Left lung (tissue), 14 donors: Measurements from ENCODE around the gene CCDC157. TPM values are rescaled to one million over a fixed set of nuclear protein-coding genes. Genes with fewer than 3 reads are reported as not detected.

ENCODE experiments used
- ATAC-seq: fragments of 200-7000 bp; cut with Tn5 transposase; one replicate; pipeline ENCODE4 v1.9.1; 2020; ENCODE audit warnings: moderate library complexity
- DNase-seq, 4 donors: peaks; one replicate each; pipeline ENCODE4 v3.0.0-alpha.2; 2013 to 2020
- H3K27ac ChIP-seq, 2 donors: fragments of 200-600 bp; sonication (generic) in 1 of 2; one replicate each; pipeline versions ENCODE4 v1.5.0 to v1.8.0; 2020 to 2021
- H3K27me3 ChIP-seq, 2 donors: fragments of 200-600 bp; sonication (generic) in 1 of 2; one replicate each; pipeline versions ENCODE4 v1.5.0 to v1.8.0; 2020 to 2021
- H3K36me3 ChIP-seq, 2 donors: fragments of 200-600 bp; sonication (generic) in 1 of 2; one replicate each; pipeline versions ENCODE4 v1.5.0 to v1.8.0; 2020 to 2021
- H3K4me1 ChIP-seq, 2 donors: fragments of 200-600 bp; one replicate each; pipeline ENCODE4 v1.8.0; 2021
- H3K4me3 ChIP-seq, 2 donors: fragments of 200-600 bp; sonication (generic) in 1 of 2; one replicate each; pipeline versions ENCODE4 v1.5.0 to v1.8.0; 2020 to 2021; ENCODE audit warnings: mild to moderate bottlenecking in 1 of 2
- H3K9me3 ChIP-seq, 2 donors: fragments of 200-600 bp; sonication (generic) in 1 of 2; one replicate each; pipeline versions ENCODE4 v1.5.0 to v1.8.0; 2020 to 2021
- intact Hi-C, 2 donors: fragments of 100-400 bp; cut with DNase I; formaldehyde crosslinking; loops; one replicate each; pipeline versions ENCODE4 v1.11.2 to v1.14.2; 2022
- long read RNA-seq, 12 donors: library from polyadenylated mRNA in 2 of 12; unstranded in 2 of 12; transcript quantifications; one replicate each; pipeline ENCODE4 v2.0.0 and lab custom pipeline, GENCODE V29; 2019 to 2026
- polyA plus RNA-seq, 6 donors: library from polyadenylated mRNA; unstranded; fragments of 120-200 nt; gene quantifications; one replicate each; pipeline ENCODE4 v1.2.1, GENCODE V29; 2013; ENCODE audit not compliant: insufficient read length in 6 of 6
- total RNA-seq, 2 donors: library from RNA; stranded (reverse); fragmentation: NEBNext Ultra II Directional; extraction: Animal tissue kit (Norgen Biotek cat#: 25700); gene quantifications; one replicate each; pipeline ENCODE4 v1.2.1, GENCODE V29; 2021
- TF ChIP-seq, protein P1 (sequence below), 2 donors: fragments of 200-600 bp; sonication (generic) in 1 of 2; IDR thresholded peaks; one replicate each; pipeline versions ENCODE4 v1.5.0 to v1.8.0; 2021; ENCODE audit warnings: antibody characterized with exemption in 2 of 2
- donor health status: DM: no; HTN: yes; CAD: no.
- donor health status: DM: no; HTN: no; CAD: no.

The CCDC157 gene
- total RNA-seq (1 to 10 TPM; 2.8 to 3.9 TPM), polyA plus RNA-seq (1 to 10 TPM; 3.7 to 8.1 (median 4.3) TPM)
- long read RNA-seq, donor 1, partial matches to known transcripts: 15 of 18 reads
- long read RNA-seq, donor 1, other reads (novel, unspliced or antisense): 0 of 18 reads
- long read RNA-seq, donor 2, partial matches to known transcripts: 0 of 2 reads
- long read RNA-seq, donor 2, other reads (novel, unspliced or antisense): 0 of 2 reads
- long read RNA-seq, donor 3: 0 reads
- long read RNA-seq, donor 4, partial matches to known transcripts: 0 of 4 reads
- long read RNA-seq, donor 4, other reads (novel, unspliced or antisense): 0 of 4 reads
- long read RNA-seq, donor 5: 0 reads
- long read RNA-seq, donor 6, partial matches to known transcripts: 0 of 3 reads
- long read RNA-seq, donor 6, other reads (novel, unspliced or antisense): 0 of 3 reads
- long read RNA-seq, donor 7, partial matches to known transcripts: 0 of 1 reads
- long read RNA-seq, donor 7, other reads (novel, unspliced or antisense): 0 of 1 reads
- long read RNA-seq, donor 8, partial matches to known transcripts: 0 of 1 reads
- long read RNA-seq, donor 8, other reads (novel, unspliced or antisense): 0 of 1 reads
- long read RNA-seq, donor 9: 0 reads
- long read RNA-seq, donor 10, partial matches to known transcripts: 0 of 3 reads
- long read RNA-seq, donor 10, other reads (novel, unspliced or antisense): 0 of 3 reads
- long read RNA-seq, donor 11, partial matches to known transcripts: 5 of 24 reads
- long read RNA-seq, donor 11, other reads (novel, unspliced or antisense): 17 of 24 reads
- long read RNA-seq, donor 12, partial matches to known transcripts: 0 of 7 reads
- long read RNA-seq, donor 12, other reads (novel, unspliced or antisense): 6 of 7 reads

DNA sequence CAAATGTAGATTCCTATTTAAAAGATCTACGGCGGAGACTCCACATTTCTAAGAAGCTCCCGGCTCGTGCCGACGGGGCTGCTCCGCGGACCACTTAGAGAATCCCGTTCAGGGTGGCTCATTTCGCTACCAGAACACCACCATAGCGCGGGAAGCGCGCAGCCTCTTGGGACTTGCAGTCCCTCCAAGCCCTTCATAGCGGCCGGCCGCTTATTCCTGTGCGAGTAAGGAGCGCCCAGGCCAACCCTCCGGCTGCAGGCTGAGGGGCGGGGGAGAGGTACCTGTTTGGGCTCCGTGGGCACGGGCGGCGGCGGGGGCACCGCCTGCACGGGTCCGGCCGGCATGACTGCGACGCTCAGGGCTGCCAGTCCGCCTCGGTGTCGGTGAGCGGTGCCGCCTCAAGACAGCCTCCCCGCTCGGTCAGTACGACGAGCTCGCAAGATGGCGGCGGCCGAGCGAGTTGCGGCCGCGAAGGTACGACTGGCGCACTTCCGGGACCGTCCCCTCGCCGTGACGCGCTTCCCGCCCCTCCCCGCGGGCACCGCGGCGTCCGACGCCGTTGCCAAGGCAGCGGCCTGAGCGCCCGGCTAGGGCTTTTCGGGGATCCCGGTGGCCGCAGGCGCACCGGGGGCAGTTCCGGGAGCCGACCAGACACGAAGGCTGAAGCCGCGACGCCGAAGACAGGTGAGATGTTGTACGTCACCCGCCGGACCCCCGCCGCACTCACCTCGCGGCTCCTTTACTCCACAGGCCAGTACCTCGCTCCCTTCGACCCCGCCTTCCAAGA is at the start of gene CCDC157, which contains the start of gene SF3A1:
TSS of gene CCDC157 (plus strand) at position 559 of the 787 bp plus-strand sequence. CDS start 8,994 bp downstream, outside the sequence.
TSS of gene SF3A1 (minus strand) at position 446 of the 787 bp plus-strand sequence. CDS start at position 344, 102 bp downstream.
- no peaks in the 10 kb centered on the region for H3K9me3 ChIP-seq
- H3K27ac ChIP-seq: peak within 1 kb of the TSS; percentile 95 to 97
- ATAC-seq (peak; percentile 99), DNase-seq (peak; percentile 91 to 98 (median 94))
- peak within 1 kb of the TSS; percentile 76 to 85 for H3K4me3 ChIP-seq
- peaks cover 0 to 15% of the 10 kb centered on the region in 2 donors for H3K36me3 ChIP-seq
- intact Hi-C loops: no loop called here
- H3K4me1 ChIP-seq: peaks cover 20 to 40% of the 10 kb centered on the region in 2 donors
- TF ChIP-seq, protein P1, sequence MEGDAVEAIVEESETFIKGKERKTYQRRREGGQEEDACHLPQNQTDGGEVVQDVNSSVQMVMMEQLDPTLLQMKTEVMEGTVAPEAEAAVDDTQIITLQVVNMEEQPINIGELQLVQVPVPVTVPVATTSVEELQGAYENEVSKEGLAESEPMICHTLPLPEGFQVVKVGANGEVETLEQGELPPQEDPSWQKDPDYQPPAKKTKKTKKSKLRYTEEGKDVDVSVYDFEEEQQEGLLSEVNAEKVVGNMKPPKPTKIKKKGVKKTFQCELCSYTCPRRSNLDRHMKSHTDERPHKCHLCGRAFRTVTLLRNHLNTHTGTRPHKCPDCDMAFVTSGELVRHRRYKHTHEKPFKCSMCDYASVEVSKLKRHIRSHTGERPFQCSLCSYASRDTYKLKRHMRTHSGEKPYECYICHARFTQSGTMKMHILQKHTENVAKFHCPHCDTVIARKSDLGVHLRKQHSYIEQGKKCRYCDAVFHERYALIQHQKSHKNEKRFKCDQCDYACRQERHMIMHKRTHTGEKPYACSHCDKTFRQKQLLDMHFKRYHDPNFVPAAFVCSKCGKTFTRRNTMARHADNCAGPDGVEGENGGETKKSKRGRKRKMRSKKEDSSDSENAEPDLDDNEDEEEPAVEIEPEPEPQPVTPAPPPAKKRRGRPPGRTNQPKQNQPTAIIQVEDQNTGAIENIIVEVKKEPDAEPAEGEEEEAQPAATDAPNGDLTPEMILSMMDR (IDR thresholded peaks at IDR 0.05): peak in 1 of 2 donors; percentile 22
- no peaks in the 10 kb centered on the region for H3K27me3 ChIP-seq

DNA sequence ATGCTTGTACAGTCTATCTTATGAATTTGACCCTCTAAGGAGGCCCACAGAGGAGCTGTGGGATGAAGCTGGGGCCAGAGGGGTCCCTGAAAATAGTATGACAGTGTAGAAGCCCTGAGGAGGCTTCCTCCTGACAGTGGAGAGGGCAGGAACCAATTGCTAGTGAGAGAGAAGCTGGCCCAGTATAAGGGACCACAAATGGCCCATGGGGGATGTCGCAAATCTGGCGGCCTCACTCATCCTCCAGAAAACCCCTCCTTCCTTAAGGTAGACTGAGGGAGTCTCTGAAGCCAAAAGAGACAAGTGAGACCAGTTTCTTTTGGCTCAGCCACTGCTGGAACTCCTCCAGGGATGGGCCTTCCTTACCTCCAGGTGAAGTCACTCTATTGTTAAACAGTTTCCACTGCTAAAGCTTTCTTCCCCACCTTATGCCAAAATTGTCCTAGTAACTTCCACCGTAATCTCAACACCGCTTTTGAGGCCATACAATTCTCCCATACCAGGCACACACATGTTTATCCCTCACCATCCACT is 49.7 kb upstream of the CCDC157 start:
- H3K4me3 ChIP-seq: no peak overlapping the region
- intact Hi-C loops: no loop called here
- ATAC-seq: no peak
- TF ChIP-seq, protein P1 (IDR thresholded peaks at IDR 0.05): no peak
- peaks cover 73 to 100% of the 10 kb centered on the region in 2 donors for H3K4me1 ChIP-seq
- no peaks in the 10 kb centered on the region for H3K27me3 ChIP-seq
- peak overlapping the region; percentile 13 to 88 for H3K27ac ChIP-seq
- no peak for DNase-seq
- H3K36me3 ChIP-seq: no peaks in the 10 kb centered on the region
- H3K9me3 ChIP-seq: no peaks in the 10 kb centered on the region

DNA sequence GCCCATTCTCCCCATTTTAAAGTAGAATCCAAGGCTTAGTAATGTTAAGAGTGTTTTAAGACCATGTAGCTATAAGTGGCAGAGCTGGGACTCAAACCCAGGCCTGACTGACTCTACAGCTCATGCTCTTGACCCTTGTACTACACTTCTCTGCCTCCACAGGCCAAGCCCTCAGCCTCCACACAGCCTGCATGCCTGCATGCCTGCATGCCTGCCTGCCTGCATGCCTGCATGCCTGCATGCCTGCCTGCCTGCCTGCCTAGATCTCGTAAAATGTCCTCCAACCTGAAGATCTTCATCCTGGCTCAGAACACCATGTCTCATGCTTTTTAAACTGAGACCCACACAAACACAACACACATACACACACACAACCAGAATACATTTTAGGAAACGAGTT is 48.7 kb upstream of the CCDC157 start:
- DNase-seq (no peak), ATAC-seq (no peak)
- H3K9me3 ChIP-seq: no peaks in the 10 kb centered on the region
- no peaks in the 10 kb centered on the region for H3K27me3 ChIP-seq
- H3K27ac ChIP-seq: peak overlapping the region in 1 of 2 donors; percentile 84
- TF ChIP-seq, protein P1 (IDR thresholded peaks at IDR 0.05): no peak
- H3K4me3 ChIP-seq: no peak overlapping the region
- no peaks in the 10 kb centered on the region for H3K36me3 ChIP-seq
- intact Hi-C loops: no loop called here
- peaks cover 71 to 100% of the 10 kb centered on the region in 2 donors for H3K4me1 ChIP-seq

DNA sequence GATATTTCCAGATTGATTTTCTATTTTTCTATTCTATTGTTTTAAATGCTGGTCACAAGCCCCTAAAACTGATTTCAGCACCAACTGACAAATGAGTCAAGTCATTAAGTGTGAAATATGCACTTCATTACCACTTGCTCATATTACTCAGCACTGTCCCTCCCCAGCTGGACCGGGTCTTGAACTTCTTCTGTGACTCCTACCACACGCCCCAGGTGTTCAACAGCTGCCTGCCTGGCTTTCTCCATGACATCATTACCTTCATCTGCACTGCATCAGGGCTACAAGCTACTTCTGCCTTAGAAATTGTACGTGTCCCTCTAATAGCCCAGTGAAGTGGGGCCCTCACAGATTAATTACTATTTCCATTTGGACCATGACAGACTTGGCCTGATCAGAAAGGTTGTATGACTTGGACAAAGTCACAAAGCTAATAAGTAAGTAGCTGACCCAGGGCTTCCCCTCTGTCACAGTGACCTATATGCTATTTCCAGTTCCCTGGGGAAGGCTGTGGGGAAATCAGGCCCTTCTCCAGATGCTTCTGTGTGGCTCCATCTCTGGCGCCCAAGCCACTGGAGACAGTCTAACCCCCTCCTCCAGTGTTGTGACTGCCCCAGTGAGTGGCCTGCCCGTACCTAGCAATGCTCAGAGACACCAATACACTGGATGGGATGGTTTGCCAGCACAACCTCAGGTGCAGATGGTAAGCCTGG is 48.1 kb upstream of the CCDC157 start:
- H3K36me3 ChIP-seq: no peaks in the 10 kb centered on the region
- no peak overlapping the region for H3K4me3 ChIP-seq
- DNase-seq (no peak), ATAC-seq (no peak)
- TF ChIP-seq, protein P1 (IDR thresholded peaks at IDR 0.05): no peak
- peaks cover 66 to 98% of the 10 kb centered on the region in 2 donors for H3K4me1 ChIP-seq
- intact Hi-C loops: no loop called here
- no peaks in the 10 kb centered on the region for H3K27me3 ChIP-seq
- no peaks in the 10 kb centered on the region for H3K9me3 ChIP-seq
- H3K27ac ChIP-seq: peak overlapping the region in 1 of 2 donors; percentile 84
